HT1080 (cell line): ENCODE results near the gene SSTR5. TPM values are rescaled to one million over a fixed set of nuclear protein-coding genes. Genes with fewer than 3 reads are reported as not detected.
"Not testable (repeated sequence)": the region's sequence is repeated elsewhere in the genome, so short reads cannot be mapped to it uniquely, and the experiment has no call there.

Experiments
- DNase-seq: peaks from one replicate; pipeline ENCODE4 v3.0.0-alpha.2; 2015; ENCODE audit warnings: low read depth
- polyA plus RNA-seq, 2 experiments: library from polyadenylated mRNA; depleted of rRNA; stranded (reverse); fragments of >200 nt; gene quantifications; 2 replicates each; pipeline ENCODE4 v1.2.3, GENCODE V29; 2015
- total RNA-seq: library from RNA; depleted of rRNA; stranded (reverse); fragments of >200 nt; shearing (Covaris generic); gene quantifications from 2 replicates; pipeline ENCODE4 v1.2.3, GENCODE V29; 2014; rRNA removed

SSTR5 gene
- total RNA-seq: not detected in 2 replicates
- not detected in 2 replicates for polyA plus RNA-seq (2015; cell fraction: cytosol; rRNA removed)
- polyA plus RNA-seq (2015; cell fraction: nucleus; rRNA removed): not detected in 2 replicates

DNA sequence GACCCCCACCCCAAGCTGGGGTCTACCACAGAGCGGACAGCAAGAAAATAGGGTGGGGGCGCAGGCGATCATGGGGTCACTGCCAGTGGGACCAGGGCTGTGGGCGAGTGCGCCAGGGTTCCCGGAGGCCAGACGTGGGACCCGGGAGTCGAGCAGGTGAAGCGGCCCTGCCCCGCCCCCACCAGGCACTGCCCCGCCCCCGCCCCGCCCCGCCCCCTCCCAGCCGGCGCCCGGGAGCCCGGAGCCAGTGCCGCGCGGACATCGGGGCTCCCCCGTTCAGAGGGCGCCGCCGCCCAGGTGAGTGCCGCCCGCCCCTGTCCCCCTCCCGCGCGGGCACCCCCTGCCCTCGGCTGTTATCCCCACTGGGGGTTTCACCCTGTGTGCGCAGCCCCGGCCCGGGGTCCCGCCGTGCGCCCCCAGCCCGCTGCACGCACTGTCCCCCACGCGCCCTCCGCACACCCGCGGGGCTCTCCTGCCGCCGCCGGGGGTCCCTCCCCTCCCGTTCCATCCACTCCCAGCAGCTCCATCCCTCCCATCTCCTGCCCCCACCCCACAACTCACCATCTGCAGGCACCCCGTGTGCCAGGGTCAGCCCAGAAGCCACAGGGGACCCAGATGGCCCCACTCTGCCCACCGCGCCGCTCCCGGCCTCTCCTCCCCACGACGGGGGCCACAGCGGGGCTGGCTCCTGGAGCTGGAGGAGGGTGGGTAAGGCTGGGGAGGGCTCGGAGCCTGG, at the start of gene SSTR5:
TSS of gene SSTR5 (plus strand) at position 222 of the 736 bp plus-strand sequence. CDS start 6,122 bp downstream, outside the sequence.
- DNase-seq: no peak

- no peak for DNase-seq
Observed at GRCh38 chr16:1024138-1024537, 48.4 kb upstream of the SSTR5 start.

- DNase-seq: not testable (repeated sequence)
Observed at GRCh38 chr16:1025183-1025809, 47.3 kb upstream of the SSTR5 start.

- DNase-seq: no peak
Observed at GRCh38 chr16:1026057-1026783, 46.3 kb upstream of the SSTR5 start.

- DNase-seq: no peak
Observed at GRCh38 chr16:1026784-1027500, 45.6 kb upstream of the SSTR5 start.

GRCh38 chr16:1027501-1027815, 45.1 kb upstream of the SSTR5 start:
- DNase-seq: no peak

DNA sequence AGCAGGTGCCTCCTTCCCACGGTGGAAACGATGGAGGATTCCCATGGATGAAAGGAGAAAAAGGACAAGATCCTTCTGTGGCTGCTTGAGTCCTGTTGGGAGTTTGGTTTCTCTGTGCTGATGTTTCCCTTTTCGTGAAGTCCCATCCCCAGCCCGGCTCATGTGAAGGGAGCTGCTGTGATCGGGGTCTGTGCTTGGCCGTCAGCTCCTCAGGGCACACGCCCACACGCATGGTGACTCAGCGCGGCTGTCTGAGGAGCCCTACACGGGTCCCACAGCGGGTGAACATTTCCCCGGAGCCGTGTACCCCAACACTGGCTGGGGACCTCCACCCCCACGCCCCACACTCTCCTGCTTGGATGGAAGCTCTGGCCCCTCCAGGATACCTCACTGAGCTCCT, 44.5 kb upstream of the SSTR5 start:
- DNase-seq: no peak

- no peak for DNase-seq
Observed at GRCh38 chr16:1028524-1029258, 43.9 kb upstream of the SSTR5 start.

DNA sequence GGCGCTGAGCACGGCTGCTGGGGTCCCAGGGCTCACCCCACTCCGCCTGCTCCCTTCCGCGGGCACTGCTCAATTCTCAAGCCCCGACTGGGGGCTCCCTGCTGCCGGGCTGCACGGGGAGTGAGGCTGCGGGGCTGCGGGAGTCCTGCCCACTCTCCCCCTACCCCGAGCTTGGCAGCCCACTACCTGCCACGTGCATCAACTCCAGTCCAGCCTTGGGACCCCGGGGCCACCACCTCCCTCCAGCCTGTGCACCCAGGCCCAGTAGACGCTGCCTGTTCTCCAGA, 43.3 kb upstream of the SSTR5 start:
- no peak for DNase-seq

GRCh38 chr16:1030473-1030901, 42.1 kb upstream of the SSTR5 start:
- no peak for DNase-seq

GRCh38 chr16:1031666-1032065, 40.9 kb upstream of the SSTR5 start:
- DNase-seq: no peak

DNA sequence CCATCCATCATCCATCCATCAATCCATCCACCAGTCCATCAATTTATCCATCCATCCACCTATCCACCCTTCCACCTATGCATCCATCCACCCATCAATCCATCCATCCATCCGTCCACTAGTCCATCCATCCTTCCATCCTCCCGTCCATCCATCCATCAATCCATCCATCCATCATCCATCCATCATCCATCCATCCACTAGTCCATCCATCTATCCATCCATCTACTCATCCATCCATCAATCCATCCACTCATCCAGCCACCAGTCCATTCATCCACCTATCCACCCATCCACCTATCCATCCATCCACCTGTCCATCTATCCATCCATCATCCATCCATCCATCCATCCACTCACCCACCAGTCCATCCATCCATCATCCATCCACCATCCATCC, 39.9 kb upstream of the SSTR5 start:
- DNase-seq: no peak

GRCh38 chr16:1033128-1033679, 39.3 kb upstream of the SSTR5 start:
- DNase-seq: no peak

DNA sequence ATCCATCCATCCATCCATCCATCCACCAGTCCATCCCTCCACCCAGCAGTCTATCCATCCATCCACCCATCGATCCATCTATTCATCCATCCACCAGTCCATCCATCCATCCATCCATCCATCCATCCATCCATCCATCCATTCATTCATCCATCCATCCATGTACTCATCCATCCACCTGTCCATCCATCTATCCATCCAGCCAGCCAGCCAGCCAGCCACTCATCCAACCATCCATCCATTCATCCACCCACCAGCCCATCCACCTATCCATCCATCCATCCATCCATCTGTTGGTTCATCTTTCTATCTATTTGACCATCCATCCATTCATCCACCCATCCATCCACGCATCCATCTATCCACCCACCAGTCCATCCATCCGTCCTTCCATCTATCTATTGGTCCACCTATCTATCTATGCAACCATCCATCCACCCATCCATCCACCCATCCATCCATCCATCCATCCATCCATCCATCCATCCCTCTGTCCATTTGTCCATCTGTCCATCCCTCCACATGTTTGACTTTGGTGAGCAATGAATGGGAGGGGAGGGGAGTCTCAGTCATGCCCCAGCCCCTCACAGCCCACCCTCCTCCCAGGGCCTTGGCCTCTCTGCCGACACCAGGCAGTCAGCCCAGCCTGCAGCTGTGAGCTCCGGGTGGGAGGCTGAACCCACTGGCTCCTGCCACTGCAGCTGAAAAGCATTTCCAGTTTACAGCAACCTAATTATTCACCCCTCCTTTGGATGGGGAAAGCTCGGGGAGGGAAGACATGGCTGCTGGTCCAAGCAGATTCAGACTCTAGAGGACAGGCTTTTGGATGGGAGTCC, 38.1 kb upstream of the SSTR5 start:
- DNase-seq: no peak

DNA sequence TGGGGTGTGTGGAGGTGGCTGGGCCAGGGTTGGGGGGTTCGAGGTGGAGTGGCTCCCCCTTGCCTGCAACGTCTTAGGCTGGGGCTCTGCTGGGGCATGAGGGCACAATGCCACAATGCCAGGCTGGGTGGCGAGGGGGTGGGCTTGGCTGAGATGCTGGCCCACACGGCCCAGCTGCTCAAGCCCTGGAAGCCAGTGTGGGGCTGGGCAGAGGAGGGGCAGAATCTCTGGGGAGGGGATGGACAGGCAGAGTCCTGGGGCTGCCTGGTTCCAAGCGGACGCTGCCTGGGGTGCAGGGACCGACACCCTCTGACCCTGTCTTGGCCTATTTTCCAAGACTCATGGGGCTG, 37.5 kb upstream of the SSTR5 start:
- DNase-seq: no peak

DNA sequence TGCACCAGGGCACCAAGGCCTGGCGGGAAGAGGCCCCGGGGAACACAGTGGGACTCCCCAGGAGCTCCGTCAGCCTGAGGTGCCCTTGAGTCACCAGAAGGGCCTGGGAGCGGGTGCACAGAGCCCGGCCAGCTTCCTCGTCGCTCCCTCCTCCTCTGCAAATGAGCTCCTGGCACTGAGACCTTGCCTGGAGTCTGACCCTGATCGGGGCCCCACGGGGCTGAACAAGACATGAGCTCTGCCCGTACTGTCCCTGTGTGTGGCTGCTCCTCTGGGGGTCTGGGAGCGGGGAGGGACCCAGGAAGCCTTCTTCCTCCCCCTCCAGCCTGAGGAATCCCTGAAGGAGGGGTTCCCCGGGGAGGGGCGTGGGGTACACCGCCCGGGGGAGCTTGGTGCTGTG, 36.4 kb upstream of the SSTR5 start:
- DNase-seq: no peak

GRCh38 chr16:1036726-1037393, 35.7 kb upstream of the SSTR5 start:
- DNase-seq: peak; percentile 16

- no peak for DNase-seq
Observed at GRCh38 chr16:1037394-1038257, 34.9 kb upstream of the SSTR5 start.
